LNCaP clone FGC (cell line): ENCODE measurements around the gene HES4.
"Not testable (repeated sequence)": the region's sequence is repeated elsewhere in the genome, so short reads cannot be mapped to it uniquely, and the experiment has no call there.

ENCODE experiments used
- DNase-seq: peaks from one replicate; pipeline ENCODE4 v3.0.0-alpha.2; 2011; ENCODE audit warnings: low read depth
- H3K4me3 ChIP-seq: 2 replicates; pipeline ENCODE4 v1.5.1; 2011; ENCODE audit warnings: mild to moderate bottlenecking, low read depth, low read length, control low read depth
- TF ChIP-seq, protein P1 (sequence below): IDR thresholded peaks from 2 replicates; pipeline ENCODE4 v1.5.1; 2012; ENCODE audit warnings: mild to moderate bottlenecking; ENCODE audit not compliant: control insufficient read depth, insufficient read depth; ENCODE audit errors: extremely low read depth

Gene HES4

GRCh38 chr1:1021920-1022259, 22.0 kb upstream of the HES4 start:
- TF ChIP-seq, protein P1, sequence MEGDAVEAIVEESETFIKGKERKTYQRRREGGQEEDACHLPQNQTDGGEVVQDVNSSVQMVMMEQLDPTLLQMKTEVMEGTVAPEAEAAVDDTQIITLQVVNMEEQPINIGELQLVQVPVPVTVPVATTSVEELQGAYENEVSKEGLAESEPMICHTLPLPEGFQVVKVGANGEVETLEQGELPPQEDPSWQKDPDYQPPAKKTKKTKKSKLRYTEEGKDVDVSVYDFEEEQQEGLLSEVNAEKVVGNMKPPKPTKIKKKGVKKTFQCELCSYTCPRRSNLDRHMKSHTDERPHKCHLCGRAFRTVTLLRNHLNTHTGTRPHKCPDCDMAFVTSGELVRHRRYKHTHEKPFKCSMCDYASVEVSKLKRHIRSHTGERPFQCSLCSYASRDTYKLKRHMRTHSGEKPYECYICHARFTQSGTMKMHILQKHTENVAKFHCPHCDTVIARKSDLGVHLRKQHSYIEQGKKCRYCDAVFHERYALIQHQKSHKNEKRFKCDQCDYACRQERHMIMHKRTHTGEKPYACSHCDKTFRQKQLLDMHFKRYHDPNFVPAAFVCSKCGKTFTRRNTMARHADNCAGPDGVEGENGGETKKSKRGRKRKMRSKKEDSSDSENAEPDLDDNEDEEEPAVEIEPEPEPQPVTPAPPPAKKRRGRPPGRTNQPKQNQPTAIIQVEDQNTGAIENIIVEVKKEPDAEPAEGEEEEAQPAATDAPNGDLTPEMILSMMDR: no peak
- no peak for DNase-seq
- H3K4me3 ChIP-seq: no peak overlapping the region

DNA sequence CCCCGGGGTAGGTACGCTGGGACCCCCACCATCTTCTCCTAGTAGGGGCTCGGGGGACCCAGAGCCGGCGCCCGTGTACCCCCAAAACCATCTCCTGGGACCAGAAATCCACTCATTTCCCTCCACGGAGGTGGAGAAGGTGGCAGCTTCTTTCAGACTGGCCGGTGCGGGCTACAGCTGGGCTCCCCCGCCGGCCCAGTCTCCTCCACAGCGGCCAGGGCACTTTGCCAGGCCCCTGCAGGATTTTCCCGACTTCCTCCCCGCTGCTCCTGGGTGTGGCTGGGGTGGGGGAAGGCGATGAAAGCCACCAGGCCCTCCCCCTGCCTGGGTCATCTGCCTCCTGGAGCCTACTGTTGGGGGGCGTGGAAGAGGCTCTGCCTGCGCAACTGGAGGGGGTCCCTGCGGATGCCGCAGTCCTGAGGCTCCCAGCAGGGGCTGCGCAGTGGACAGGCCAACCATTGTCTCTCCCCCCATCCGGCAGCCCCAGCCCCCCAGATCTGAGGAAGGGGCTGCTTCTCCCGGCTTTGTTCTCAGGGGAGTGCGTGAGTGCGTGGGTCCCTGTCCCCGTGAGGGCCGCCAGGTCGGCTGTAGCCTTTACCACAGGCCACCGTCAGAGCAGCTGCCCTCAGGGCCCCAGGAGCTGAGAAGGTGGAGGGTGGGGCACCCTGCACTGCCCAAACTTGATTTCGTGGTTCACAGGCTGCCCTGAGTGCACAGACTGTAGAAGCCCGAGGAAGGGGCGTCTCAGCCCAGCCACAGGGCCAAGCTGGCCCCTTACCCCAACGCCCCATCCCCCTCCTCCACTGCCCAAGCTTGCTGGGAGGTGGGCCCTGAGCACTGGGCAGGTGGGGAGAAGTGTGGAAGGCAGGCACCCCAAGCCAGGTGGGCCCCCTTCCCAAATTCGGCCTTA, 21.4 kb upstream of the HES4 start:
- TF ChIP-seq, protein P1: no peak
- H3K4me3 ChIP-seq: peak overlapping the region; percentile 60
- no peak for DNase-seq

DNA sequence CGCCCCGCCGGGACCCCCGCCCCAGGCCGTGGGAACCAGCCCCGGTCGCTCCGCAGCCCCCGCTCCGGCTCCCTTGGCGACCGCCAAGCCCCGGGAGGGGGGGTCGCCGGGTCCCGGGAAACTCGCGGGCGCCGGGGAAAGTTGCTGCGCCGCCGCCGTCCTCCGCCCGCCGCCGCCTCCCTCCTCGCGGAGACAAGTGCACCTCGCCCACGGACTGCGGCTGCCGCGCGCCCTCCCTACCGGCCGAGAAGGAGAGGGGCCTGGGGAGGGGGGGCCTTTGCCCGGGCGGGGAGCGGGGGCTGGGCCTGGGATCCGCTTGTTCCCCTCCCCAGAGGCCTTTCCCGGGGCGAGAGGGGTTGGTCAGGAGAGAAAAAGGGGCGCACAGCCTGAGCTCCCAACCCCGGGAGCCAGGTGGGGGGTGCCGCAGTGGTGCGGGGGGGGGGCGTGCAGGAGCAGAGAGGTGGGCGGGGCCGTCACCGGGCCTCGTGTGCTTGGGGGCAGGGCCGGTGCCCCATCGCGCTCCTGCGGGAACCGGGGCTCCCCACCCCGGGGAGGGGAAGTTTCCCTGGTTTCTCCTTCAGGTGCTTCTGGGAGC, 20.6 kb upstream of the HES4 start:
- TF ChIP-seq, protein P1: no peak
- H3K4me3 ChIP-seq: peak overlapping the region; percentile 60
- DNase-seq: no peak

DNA sequence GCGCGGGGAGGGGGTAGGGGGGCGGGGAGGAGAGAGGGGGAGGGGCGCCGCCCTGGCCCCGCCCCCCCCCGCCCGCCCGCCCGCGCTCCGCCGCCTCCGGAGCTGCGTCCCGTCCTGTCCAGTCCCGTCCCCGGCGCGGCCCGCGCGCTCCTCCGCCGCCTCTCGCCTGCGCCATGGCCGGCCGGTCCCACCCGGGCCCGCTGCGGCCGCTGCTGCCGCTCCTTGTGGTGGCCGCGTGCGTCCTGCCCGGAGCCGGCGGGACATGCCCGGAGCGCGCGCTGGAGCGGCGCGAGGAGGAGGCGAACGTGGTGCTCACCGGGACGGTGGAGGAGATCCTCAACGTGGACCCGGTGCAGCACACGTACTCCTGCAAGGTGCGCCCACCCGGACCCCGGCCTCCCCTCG, 20.1 kb upstream of the HES4 start, which contains the start of gene AGRN:
AGRN (plus strand) TSS at position 121 of the 405 bp plus-strand sequence; CDS start at position 174, 53 bp downstream.
- TF ChIP-seq, protein P1: no peak
- DNase-seq: no peak
- peak within 1 kb of the TSS; percentile 60 for H3K4me3 ChIP-seq

GRCh38 chr1:1019122-1019999, 19.5 kb upstream of the HES4 start:
- DNase-seq: no peak
- peak overlapping the region; percentile 32; the same call in 1 of the 2 replicates for H3K4me3 ChIP-seq
- TF ChIP-seq, protein P1: peak; percentile 67

GRCh38 chr1:1018321-1018685, 18.4 kb upstream of the HES4 start:
- DNase-seq, H3K4me3 ChIP-seq: not testable (repeated sequence)

DNA sequence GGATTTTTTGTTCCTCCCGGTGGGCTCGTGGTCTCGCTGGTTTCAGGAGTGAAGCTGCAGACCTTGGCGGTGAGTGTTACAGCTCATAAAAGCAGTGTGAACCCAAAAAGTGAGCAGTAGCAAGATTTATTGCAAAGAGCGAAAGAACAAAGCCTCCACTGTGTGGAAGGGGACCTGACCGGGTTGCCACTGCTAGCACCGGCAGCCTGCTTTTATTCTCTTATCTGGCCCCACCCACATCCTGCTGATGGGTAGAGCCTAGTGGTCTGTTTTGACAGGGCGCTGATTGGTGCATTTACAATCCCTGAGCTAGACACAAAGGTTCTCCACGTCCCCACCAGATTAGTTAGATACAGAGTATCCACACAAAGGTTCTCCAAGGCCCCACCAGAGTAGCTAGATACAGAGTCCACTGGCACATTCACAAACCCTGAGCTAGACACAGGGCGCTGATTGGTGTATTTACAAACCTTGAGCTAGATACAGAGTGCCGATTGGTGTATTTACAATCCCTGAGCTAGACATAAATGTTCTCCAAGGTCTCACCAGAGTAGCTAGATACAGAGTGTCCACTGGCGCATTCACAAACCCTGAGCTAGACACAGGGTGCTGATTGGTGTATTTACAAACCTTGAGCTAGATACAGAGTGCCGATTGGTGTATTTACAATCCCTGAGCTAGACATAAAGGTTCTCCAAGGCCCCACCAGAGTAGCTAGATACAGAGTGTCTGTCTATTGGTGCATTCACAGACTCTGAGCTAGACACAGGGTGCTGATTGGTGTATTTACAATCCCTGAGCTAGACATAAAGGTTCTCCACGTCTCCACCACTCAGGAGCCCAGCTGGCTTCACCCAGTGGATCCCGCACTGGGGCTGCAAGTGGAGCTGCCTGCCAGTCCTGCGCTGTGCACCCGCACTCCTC, 17.8 kb upstream of the HES4 start:
- not testable (repeated sequence) for DNase-seq, H3K4me3 ChIP-seq
